Panc1 (cell line): Measurements from ENCODE around the gene LDLRAD4. TPM values are rescaled to one million over a fixed set of nuclear protein-coding genes. Genes with fewer than 3 reads are reported as not detected.

Experiments used
- ATAC-seq: fragments of 200-7000 bp; cut with Tn5 transposase; 2 replicates; pipeline ENCODE4 v1.9.1; 2020; ENCODE audit warnings: mild to moderate bottlenecking, moderate library complexity
- BruUV-seq: library from RNA; stranded (reverse); fragments of 400-500 nt; replicated peaks from 2 replicates; lab custom pipeline; 2021; lab: Mats Ljungman, UMichigan
- CTCF ChIA-PET: fragments of 300-600 bp; sonication (Branson Sonifier 250); formaldehyde crosslinking; loops from one replicate; lab custom pipeline; 2022; ENCODE audit warnings: antibody characterized with exemption; lab: Charles Lee
- POLR2A ChIA-PET: fragments of 300-600 bp; sonication (Branson Sonifier 250); formaldehyde crosslinking; loops from one replicate; lab custom pipeline; 2022; ENCODE audit warnings: antibody characterized with exemption; lab: Charles Lee
- DNase-seq: peaks from one replicate; pipeline ENCODE4 v3.0.0-alpha.2; 2010; ENCODE audit warnings: low read depth, low spot score
- H3K27ac ChIP-seq: 2 replicates; pipeline ENCODE4 v1.5.1; 2011; ENCODE audit warnings: mild to moderate bottlenecking, low read length, inconsistent platforms
- H3K27me3 ChIP-seq: fragments of 200-500 bp; sonication (Bioruptor generic); 2 replicates; pipeline ENCODE4 v1.6.0; 2014; ENCODE audit warnings: low read length, inconsistent platforms; ENCODE audit not compliant: control insufficient read depth, insufficient read depth
- H3K36me3 ChIP-seq: fragments of 200-500 bp; sonication (Bioruptor generic); 2 replicates; pipeline ENCODE4 v1.5.1; 2014; ENCODE audit warnings: inconsistent platforms, mild to moderate bottlenecking, low read length, moderate library complexity; ENCODE audit not compliant: control insufficient read depth, insufficient read depth
- H3K4me1 ChIP-seq: 2 replicates; pipeline ENCODE4 v1.5.1; 2011; ENCODE audit warnings: inconsistent platforms, mild to moderate bottlenecking, low read length, moderate library complexity; ENCODE audit not compliant: control insufficient read depth, insufficient read depth
- H3K4me3 ChIP-seq, 2 experiments: 2 replicates each; pipeline ENCODE4 v1.5.1; 2011 to 2012; ENCODE audit warnings: low read depth in 2 of 2, low read length in 2 of 2, mild to moderate bottlenecking in 2 of 2, inconsistent platforms in 1 of 2, moderate library complexity in 1 of 2
- H3K9me3 ChIP-seq: fragments of 200-500 bp; sonication (Bioruptor generic); 2 replicates; pipeline ENCODE4 v1.5.1; 2014; ENCODE audit warnings: low read depth, mild to moderate bottlenecking, inconsistent platforms, low read length, moderate library complexity; ENCODE audit not compliant: control insufficient read depth, insufficient read depth
- CTCF ChIP-seq: fragments of 450-650 bp; IDR thresholded peaks from 2 replicates; pipeline ENCODE4 v1.5.1; 2017; ENCODE audit warnings: mild to moderate bottlenecking
- POLR2AphosphoS5 ChIP-seq: IDR thresholded peaks from 2 replicates; pipeline ENCODE4 v1.6.1; 2012; ENCODE audit warnings: mild to moderate bottlenecking, low read depth, low read length, moderate library complexity
- REST ChIP-seq, 2 experiments: IDR thresholded peaks; 2 replicates each; pipeline ENCODE4 v1.6.1; 2011 to 2012; ENCODE audit warnings: low read depth in 2 of 2, control low read depth in 1 of 2, low read length in 1 of 2, mild to moderate bottlenecking in 1 of 2, moderate library complexity in 1 of 2; ENCODE audit not compliant: insufficient read depth in 1 of 2
- SIN3A ChIP-seq: IDR thresholded peaks from 2 replicates; pipeline ENCODE4 v1.6.1; 2012; ENCODE audit warnings: low read depth, mild to moderate bottlenecking, low read length, moderate library complexity, borderline replicate concordance; ENCODE audit not compliant: insufficient read depth
- TCF7L2 ChIP-seq: IDR thresholded peaks from 2 replicates; pipeline ENCODE4 v1.6.1; 2011; ENCODE audit warnings: mild to moderate bottlenecking, low read depth, low read length, inconsistent platforms
- in situ Hi-C: cut with HindIII; loops from 2 replicates; pipeline ENCODE4 v1.10.0; 2016; ENCODE audit warnings: low sequenced_read_pairs, low pct_unique_long_range_greater_than_20kb
- intact Hi-C: fragments of 100-400 bp; cut with micrococcal nuclease; formaldehyde crosslinking; loops from one replicate; pipeline ENCODE4 v1.10.0; 2022; ENCODE audit not compliant: unreplicated experiment
- total RNA-seq: library from RNA; stranded (reverse); gene quantifications from one replicate; pipeline ENCODE4 v1.2.1, GENCODE V29; 2021; ENCODE audit not compliant: unreplicated experiment

The LDLRAD4 gene
- total RNA-seq, 1 experiment from 2014 or later: 0.28 TPM

- ChIA-PET CTCF (no interaction called here), POLR2A (no interaction called here)
- intact Hi-C loops: no loop called here
- ATAC-seq: no peak
- peaks cover 6% of the 10 kb centered on the region; the same call in 1 of the 2 replicates for H3K9me3 ChIP-seq
- H3K4me3 ChIP-seq: no peak overlapping the region
- in situ Hi-C loops: no loop called here
- H3K36me3 ChIP-seq: no peaks in the 10 kb centered on the region
- TF ChIP-seq TCF7L2: no peak
- TF ChIP-seq POLR2AphosphoS5: no peak
- TF ChIP-seq REST (IDR thresholded peaks at IDR 0.05; ENCODE audit: insufficient read depth in 1 of 2, low read depth in 2 of 2, low read length in 1 of 2): no peak
- no peak for TF ChIP-seq SIN3A
- no peak for TF ChIP-seq CTCF
- peaks cover 10% of the 10 kb centered on the region for H3K27me3 ChIP-seq
- H3K27ac ChIP-seq: no peak overlapping the region
- BruUV-seq: no TSS peak
- no peaks in the 10 kb centered on the region; the same call in 1 of the 2 replicates for H3K4me1 ChIP-seq
- no peak for DNase-seq
Measured at GRCh38 chr18:13337369-13337768, 118.8 kb downstream of the LDLRAD4 start.

GRCh38 chr18:13338318-13338717 is 119.8 kb downstream of the LDLRAD4 start:
- H3K4me3 ChIP-seq: no peak overlapping the region
- intact Hi-C loops (no loop called here), in situ Hi-C loops (no loop called here)
- POLR2A ChIA-PET: no interaction called here
- no peak overlapping the region for H3K27ac ChIP-seq
- CTCF ChIA-PET: no interaction called here
- no peak for DNase-seq
- no peak for ATAC-seq
- no peaks in the 10 kb centered on the region for H3K36me3 ChIP-seq
- H3K27me3 ChIP-seq: peaks cover 7% of the 10 kb centered on the region
- no peaks in the 10 kb centered on the region; the same call in 1 of the 2 replicates for H3K4me1 ChIP-seq
- BruUV-seq: no TSS peak
- H3K9me3 ChIP-seq: peaks cover 6% of the 10 kb centered on the region; the same call in 1 of the 2 replicates
- TF ChIP-seq CTCF (no peak), POLR2AphosphoS5 (no peak), REST (IDR thresholded peaks at IDR 0.05; ENCODE audit: insufficient read depth in 1 of 2, low read depth in 2 of 2, low read length in 1 of 2) (no peak), SIN3A (no peak), TCF7L2 (no peak)
